GM10266 (cell line): ENCODE results near the gene KLHL26.

ENCODE experiments used
- DNase-seq: peaks from one replicate; pipeline ENCODE4 v3.0.0; 2012; ENCODE audit errors: extremely low spot score
- TF ChIP-seq, protein P1 (sequence below): IDR thresholded peaks from 2 replicates; pipeline ENCODE4 v1.5.1; 2012; ENCODE audit warnings: mild to moderate bottlenecking, low read depth; ENCODE audit not compliant: control insufficient read depth, insufficient read depth; ENCODE audit errors: missing control alignments

Gene KLHL26

DNA sequence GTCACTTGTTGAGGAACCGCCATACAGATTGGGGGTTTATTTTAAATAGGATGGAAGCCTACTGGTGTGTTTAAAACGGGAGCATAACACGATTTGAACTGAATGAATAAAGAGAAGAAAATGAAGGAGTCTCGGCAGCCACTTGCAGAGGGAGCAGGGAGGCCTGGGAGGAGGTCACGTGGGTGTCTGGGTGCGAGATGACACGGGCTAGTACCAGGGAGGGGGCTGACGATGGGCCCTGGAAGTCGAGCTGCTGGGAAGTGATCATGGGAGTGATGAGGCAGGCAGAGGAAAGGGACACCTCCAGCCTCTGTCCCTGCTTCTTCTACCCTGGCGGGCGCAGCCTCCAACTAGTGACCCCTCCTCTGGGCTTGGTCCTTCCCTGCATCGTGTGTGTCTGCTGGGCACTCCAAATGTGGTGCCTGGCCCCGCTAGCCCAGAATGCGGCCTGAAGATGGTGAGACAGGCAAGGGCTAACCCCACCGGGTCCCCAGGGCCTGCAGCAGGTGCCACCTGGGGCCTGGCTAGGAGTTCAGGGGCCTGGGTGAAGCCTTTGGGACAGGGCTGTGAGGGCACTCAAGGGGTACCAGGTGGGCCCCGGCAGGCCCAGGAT is 82.1 kb downstream of the KLHL26 start:
- TF ChIP-seq, protein P1, sequence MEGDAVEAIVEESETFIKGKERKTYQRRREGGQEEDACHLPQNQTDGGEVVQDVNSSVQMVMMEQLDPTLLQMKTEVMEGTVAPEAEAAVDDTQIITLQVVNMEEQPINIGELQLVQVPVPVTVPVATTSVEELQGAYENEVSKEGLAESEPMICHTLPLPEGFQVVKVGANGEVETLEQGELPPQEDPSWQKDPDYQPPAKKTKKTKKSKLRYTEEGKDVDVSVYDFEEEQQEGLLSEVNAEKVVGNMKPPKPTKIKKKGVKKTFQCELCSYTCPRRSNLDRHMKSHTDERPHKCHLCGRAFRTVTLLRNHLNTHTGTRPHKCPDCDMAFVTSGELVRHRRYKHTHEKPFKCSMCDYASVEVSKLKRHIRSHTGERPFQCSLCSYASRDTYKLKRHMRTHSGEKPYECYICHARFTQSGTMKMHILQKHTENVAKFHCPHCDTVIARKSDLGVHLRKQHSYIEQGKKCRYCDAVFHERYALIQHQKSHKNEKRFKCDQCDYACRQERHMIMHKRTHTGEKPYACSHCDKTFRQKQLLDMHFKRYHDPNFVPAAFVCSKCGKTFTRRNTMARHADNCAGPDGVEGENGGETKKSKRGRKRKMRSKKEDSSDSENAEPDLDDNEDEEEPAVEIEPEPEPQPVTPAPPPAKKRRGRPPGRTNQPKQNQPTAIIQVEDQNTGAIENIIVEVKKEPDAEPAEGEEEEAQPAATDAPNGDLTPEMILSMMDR: no peak
- DNase-seq: no peak

DNA sequence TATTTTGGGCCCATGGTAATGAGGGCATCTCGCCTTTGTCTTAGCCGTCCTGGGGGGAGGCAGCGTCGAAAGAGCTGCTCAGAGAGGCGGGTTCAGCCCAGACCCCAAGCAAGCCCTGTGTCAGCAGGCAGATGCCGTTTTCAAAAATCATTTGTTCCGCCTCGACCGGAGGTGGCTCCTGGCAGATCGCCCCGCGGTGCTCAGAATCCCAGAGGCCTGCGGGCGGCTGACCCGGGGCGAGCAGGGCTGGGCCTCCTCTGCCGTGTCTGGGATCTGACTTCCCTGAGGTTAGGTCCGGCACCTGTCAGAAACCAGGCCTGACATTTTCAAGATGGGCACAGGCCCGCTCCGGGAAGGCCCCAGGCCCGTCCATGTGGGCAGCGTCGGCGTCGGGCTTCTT is 82.7 kb downstream of the KLHL26 start:
- TF ChIP-seq, protein P1: no peak
- no peak for DNase-seq
